ENCODE data around the gene DLG1. TPM values are rescaled to one million over a fixed set of nuclear protein-coding genes. Genes with fewer than 3 reads are reported as not detected.
A peak's percentile ranks its signal among the peaks of the same experiment; 100 is the strongest.
"Not testable (repeated sequence)": the region's sequence is repeated elsewhere in the genome, so short reads cannot be mapped to it uniquely, and the experiment has no call there.

The DLG1 gene
- total RNA-seq, 1 donor from 2014 or later: 114 TPM

- H3K27me3 Mint-ChIP-seq (ENCODE audit: low read depth): no peaks in the 10 kb centered on the region
- H3K27ac Mint-ChIP-seq: no peak overlapping the region
- H3K9me3 Mint-ChIP-seq: peaks cover 16% of the 10 kb centered on the region
- peaks cover 23% of the 10 kb centered on the region for H3K4me1 Mint-ChIP-seq
- no peak overlapping the region for H3K4me3 Mint-ChIP-seq
- TF ChIP-seq CTCF (IDR thresholded peaks at IDR 0.05; ENCODE audit: unreplicated experiment): no peak
- peaks cover 13% of the 10 kb centered on the region for H3K36me3 Mint-ChIP-seq
- no peak for DNase-seq (ENCODE audit: low spot score in 2 of 2, unreplicated experiment in 2 of 2)
Observed at GRCh38 chr3:197212290-197212689, 86.1 kb downstream of the DLG1 start.

GRCh38 chr3:197211698-197212097, 86.7 kb downstream of the DLG1 start:
- H3K27ac Mint-ChIP-seq; H3K27me3 Mint-ChIP-seq (ENCODE audit: low read depth); H3K4me3 Mint-ChIP-seq; DNase-seq (ENCODE audit: low spot score in 2 of 2, unreplicated experiment in 2 of 2): not testable (repeated sequence)
- H3K4me1 Mint-ChIP-seq: peaks cover 22% of the 10 kb centered on the region
- H3K36me3 Mint-ChIP-seq: peaks cover 13% of the 10 kb centered on the region
- peaks cover 16% of the 10 kb centered on the region for H3K9me3 Mint-ChIP-seq

- TF ChIP-seq CTCF (IDR thresholded peaks at IDR 0.05; ENCODE audit: unreplicated experiment): no peak
- Mint-ChIP-seq H3K36me3 (peaks cover 13% of the 10 kb centered on the region), H3K27ac (peak overlapping the region; percentile 75), H3K9me3 (peaks cover 16% of the 10 kb centered on the region), H3K4me3 (no peak overlapping the region), H3K27me3 (ENCODE audit: low read depth) (no peaks in the 10 kb centered on the region), H3K4me1 (peaks cover 17% of the 10 kb centered on the region)
- DNase-seq (ENCODE audit: low spot score in 2 of 2, unreplicated experiment in 2 of 2): no peak
Observed at GRCh38 chr3:197209366-197210260, 88.8 kb downstream of the DLG1 start.

- no peak for DNase-seq (ENCODE audit: low spot score in 2 of 2, unreplicated experiment in 2 of 2)
- Mint-ChIP-seq H3K4me1 (peaks cover 38% of the 10 kb centered on the region), H3K27ac (no peak overlapping the region), H3K36me3 (peaks cover 10% of the 10 kb centered on the region), H3K27me3 (ENCODE audit: low read depth) (no peaks in the 10 kb centered on the region), H3K4me3 (no peak overlapping the region), H3K9me3 (peaks cover 14% of the 10 kb centered on the region)
- TF ChIP-seq CTCF (IDR thresholded peaks at IDR 0.05; ENCODE audit: unreplicated experiment): no peak
Observed at GRCh38 chr3:197206913-197207312, 91.5 kb downstream of the DLG1 start.

- peaks cover 43% of the 10 kb centered on the region for H3K4me1 Mint-ChIP-seq
- no peaks in the 10 kb centered on the region for H3K27me3 Mint-ChIP-seq (ENCODE audit: low read depth)
- no peak for TF ChIP-seq CTCF (IDR thresholded peaks at IDR 0.05; ENCODE audit: unreplicated experiment)
- no peak overlapping the region for H3K27ac Mint-ChIP-seq
- peaks cover 1% of the 10 kb centered on the region for H3K9me3 Mint-ChIP-seq
- H3K36me3 Mint-ChIP-seq: no peaks in the 10 kb centered on the region
- no peak overlapping the region for H3K4me3 Mint-ChIP-seq
- no peak for DNase-seq (ENCODE audit: low spot score in 2 of 2, unreplicated experiment in 2 of 2)
Observed at GRCh38 chr3:197205675-197206074, 92.7 kb downstream of the DLG1 start.

GRCh38 chr3:197205265-197205664, 93.1 kb downstream of the DLG1 start:
- Mint-ChIP-seq H3K4me3 (no peak overlapping the region), H3K36me3 (no peaks in the 10 kb centered on the region), H3K27ac (no peak overlapping the region), H3K9me3 (no peaks in the 10 kb centered on the region), H3K27me3 (ENCODE audit: low read depth) (no peaks in the 10 kb centered on the region), H3K4me1 (peaks cover 44% of the 10 kb centered on the region)
- TF ChIP-seq CTCF (IDR thresholded peaks at IDR 0.05; ENCODE audit: unreplicated experiment): no peak
- DNase-seq (ENCODE audit: low spot score in 2 of 2, unreplicated experiment in 2 of 2): no peak
